HG02759 (cell line): Measurements from ENCODE around the gene FAM89B.
A peak's percentile ranks its signal among the peaks of the same experiment; 100 is the strongest.

Source experiments
- ATAC-seq: cut with Tn5 transposase; IDR thresholded peaks from one replicate; pipeline ENCODE4 v1.9.1; 2021; ENCODE audit warnings: mild to moderate bottlenecking, moderate library complexity; ENCODE audit not compliant: unreplicated experiment

Gene FAM89B

DNA sequence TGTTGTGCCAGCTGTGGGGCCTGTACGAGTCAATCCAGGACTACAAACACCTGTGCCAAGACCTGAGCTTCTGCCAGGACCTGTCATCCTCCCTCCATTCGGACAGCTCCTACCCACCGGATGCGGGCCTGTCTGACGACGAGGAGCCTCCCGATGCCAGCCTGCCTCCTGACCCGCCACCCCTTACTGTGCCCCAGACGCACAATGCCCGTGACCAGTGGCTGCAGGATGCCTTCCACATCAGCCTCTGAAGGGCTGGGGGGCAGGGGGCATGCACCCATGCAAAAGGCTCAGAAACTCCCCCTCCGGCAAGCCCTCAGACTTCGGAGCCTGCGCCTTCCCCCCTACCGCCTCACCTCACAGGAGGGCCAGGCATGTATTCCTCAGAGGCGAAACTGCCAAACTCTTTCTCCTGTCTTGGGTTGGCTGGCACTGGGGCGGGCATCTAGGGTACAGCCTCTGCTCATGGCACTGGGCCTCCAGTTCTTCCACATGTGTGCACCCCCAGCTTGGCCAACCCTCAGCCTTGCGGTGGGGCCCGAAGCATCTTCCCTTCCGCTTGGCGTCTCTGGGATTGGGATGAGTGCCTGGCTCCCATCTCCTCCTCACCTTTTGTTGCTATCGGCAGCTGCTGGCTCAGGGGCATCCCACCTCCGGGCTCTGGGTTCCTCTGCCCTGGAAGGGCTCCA is 1.2 kb downstream of the FAM89B start:
- no peak for ATAC-seq

DNA sequence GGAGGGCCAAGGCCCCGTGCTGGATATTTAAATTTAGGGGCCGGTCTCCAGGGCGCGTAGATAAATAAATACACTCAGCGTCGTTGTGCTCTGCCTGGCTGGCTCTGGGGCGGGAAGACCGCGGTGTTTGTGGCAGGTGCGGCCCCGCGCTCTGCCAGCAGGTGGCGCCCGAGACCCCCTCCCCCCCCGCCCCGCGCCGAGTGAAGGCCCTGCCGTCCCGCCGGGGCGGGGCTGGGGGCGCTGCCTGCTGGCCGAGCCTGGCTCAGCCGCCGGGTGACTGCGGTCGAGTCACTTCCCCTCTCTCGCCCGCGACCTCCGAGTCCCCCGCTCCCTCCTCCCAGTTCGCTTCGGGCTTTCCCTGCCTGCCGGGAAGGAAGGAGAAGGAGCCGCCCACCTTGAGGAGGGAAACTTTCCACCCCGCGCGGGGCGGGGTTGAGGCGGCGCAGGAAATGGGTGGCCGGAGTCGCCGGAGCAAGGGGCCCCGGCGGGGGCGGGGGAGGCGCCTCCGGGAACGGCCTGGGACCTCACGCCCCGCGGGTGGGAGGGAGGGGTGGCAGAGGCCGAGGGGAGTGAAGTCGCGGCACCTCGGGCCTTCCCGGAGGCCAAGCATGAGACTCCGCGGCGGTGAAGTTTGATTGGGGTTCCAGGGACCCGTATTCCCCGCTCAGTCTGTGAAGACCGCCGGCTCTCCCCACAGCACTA is 1.9 kb downstream of the FAM89B start:
- peak; percentile 31 for ATAC-seq

GRCh38 chr11:65574811-65575567 is 2.7 kb downstream of the FAM89B start:
- ATAC-seq: no peak

GRCh38 chr11:65575568-65576231 is 3.4 kb downstream of the FAM89B start, which contains the start of gene EHBP1L1:
TSS of gene EHBP1L1 (plus strand) at chr11:65576053. CDS start at chr11:65576303, 250 bp downstream.
- ATAC-seq: no peak

GRCh38 chr11:65576232-65576866 is 4.0 kb downstream of the FAM89B start:
- ATAC-seq: no peak

DNA sequence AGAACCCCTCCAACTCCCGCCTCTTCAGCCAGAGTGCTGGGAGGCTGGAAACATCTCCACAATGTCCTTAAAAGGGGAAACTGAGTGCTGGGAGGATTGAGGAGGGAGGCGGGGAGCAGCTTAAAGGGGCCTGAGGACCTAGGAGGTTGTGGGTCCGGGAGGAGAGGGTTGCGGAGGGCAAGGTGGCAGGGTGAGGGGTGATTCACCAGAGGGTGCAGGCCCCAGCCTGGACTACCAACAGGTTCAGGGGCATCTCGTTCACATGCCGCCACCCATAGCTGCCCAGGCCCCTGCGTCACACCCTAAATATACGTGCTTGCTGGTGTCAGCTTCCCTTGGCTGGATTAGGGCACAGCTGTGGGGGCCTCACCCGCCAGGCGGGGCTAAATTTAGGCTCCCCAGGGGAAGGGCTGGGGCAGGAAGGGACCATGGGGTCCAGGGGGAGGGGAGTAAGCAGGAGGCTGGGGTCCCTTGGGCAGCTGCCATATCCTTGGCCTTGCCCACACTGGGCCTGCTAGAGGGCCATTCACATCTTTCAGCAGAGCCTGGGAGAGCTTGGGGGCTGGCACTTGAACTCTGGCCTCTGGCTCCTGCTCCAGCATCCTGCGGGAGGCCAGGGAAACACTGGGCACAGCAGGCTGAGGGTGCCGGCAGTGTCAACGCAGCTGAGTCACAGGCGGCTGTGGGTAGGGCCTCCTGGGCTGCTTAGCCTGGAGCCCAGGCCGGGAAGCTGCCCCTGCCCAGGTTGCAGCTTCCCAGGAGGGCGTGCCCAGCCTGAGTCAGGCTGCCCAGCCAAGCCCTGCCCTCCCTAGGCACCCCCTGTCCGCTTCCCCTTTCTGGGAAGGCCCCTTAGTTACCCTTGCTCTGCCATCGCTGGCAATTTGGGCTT is 4.8 kb downstream of the FAM89B start:
- ATAC-seq: no peak

DNA sequence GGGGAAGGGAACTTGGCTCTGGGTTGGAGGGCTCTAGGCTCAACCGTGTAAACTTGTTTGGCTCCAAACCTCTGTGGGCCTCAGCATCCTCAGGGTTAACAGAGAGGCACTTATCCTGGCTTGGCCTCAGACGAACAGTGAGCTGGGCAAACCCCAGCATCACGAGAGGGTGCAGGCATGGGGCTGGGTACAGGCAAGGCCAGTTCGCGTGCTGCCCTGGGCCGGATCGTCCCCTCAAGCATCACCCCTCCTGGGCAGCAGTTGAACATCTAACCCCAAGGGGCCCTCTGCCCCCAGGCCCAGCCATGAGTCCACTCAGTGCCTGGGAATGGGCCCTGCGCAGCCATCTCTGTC is 5.4 kb downstream of the FAM89B start:
- ATAC-seq: no peak

DNA sequence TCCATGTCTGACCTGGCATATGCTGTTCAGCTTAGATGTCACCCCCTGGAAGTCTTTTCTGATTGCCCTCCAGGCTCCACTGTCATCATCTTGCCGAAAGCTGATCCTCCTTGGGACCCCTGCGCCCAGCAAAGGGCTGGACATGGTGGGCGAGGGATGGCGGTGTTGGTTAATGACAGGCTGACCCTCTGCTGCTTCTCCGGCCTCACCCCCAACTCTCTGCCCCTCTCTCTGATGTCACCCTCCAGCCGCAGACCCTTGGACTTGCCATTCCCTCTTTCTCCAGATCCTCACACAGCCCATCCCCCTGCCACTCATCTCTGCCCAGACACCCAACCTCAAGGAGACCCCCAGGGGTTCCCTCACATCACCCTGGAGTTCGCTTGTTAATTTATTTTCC is 5.8 kb downstream of the FAM89B start:
- ATAC-seq: no peak

GRCh38 chr11:65578667-65579066 is 6.3 kb downstream of the FAM89B start:
- no peak for ATAC-seq

DNA sequence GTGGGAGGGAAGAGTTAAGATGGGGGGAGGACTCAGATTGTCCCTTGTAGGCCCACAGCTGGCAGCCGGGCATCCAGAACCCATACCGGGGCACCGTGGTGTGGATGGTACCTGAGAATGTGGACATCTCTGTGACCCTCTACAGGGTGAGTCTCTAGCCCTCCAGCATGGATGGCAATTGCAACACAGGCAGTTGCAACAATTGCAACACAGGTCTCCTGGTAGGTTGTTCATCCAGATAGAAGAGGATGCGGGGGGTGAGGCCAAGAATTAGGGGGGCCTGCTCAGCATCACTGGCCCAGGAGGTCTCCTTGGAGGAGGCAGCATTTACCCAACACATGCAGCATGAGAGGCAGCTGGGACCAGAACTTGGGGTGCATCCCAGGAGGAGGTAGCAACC is 7.0 kb downstream of the FAM89B start:
- no peak for ATAC-seq

DNA sequence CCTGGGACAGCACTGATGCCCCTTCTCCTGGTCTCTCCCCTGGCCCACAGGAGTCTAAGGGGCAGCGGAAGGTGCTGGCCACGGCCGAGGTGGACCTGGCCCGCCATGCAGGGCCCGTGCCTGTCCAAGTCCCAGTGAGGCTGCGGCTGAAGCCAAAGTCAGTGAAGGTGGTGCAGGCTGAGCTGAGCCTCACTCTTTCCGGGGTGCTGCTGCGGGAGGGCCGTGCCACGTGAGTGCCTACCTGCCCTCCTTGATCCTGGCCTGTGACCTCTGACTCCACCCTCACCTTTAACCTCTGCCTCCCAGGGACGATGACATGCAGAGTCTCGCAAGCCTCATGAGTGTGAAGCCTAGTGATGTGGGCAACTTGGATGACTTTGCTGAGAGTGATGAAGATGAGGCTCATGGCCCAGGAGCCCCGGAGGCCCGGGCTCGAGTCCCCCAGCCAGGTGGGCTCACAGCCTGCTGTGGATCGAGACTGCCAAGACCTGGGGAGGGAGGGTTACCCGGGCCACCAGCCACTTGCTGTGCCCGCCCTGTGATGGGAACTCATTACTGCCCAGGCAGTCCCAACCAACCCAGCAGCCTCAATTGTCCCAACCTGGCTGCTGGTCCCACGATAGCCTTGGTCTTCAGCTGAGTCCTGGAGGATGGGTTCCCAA is 7.8 kb downstream of the FAM89B start:
- no peak for ATAC-seq

- ATAC-seq: no peak
These were observed 8.4 kb downstream of the FAM89B start for GRCh38 chr11:65580756-65581155.

DNA sequence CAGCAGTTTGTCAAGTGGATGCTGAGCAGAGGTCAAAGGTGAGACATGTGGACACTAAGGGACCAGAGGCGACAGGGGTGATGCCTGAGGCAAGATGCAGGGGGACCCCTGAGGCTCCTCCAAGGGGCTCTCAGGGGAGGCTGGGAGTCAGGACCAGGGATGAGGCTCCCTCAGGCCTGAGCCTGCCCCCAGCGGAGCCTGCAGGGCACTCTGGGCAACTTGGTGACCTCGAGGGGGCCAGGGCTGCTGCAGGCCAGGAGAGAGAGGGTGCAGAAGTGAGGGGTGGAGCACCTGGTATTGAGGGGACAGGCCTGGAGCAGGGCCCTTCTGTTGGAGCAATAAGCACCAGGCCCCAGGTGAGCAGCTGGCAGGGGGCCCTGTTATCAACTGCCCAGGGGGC is 9.6 kb downstream of the FAM89B start:
- no peak for ATAC-seq

DNA sequence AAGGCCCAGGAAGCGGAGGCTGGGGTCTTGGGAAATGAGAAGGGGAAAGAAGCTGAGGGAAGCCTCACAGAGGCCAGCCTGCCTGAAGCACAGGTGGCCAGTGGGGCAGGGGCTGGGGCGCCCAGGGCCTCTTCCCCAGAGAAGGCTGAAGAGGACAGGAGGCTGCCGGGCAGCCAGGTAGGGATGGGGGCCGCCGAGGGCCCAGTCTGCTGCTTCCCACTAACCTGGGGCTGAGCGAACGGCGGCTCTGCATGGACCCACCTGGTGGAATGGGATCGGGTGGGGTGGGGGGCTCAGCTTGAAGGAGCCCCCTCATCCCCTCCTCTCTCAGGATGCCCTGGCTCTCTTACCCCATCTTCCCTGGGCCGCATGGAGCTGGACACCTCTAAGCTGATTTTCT is 11.3 kb downstream of the FAM89B start:
- ATAC-seq: no peak

GRCh38 chr11:65584106-65584505 is 11.8 kb downstream of the FAM89B start:
- ATAC-seq: no peak

- no peak for ATAC-seq
These were observed 12.4 kb downstream of the FAM89B start for GRCh38 chr11:65584723-65585171.

- ATAC-seq: no peak
These were observed 13.3 kb downstream of the FAM89B start for GRCh38 chr11:65585396-65586246.

GRCh38 chr11:65586247-65586630 is 13.9 kb downstream of the FAM89B start:
- ATAC-seq: no peak
